Left renal cortex interstitium (tissue), 4 donors: ENCODE results near the gene AAGAB. TPM values are rescaled to one million over a fixed set of nuclear protein-coding genes. Genes with fewer than 3 reads are reported as not detected.

ENCODE experiments used
- DNase-seq, 4 donors: peaks; one replicate each; pipeline ENCODE4 v3.0.0-alpha.2; 2013; ENCODE audit warnings: low read depth in 4 of 4, low spot score in 2 of 4, missing footprints in 1 of 4
- polyA plus RNA-seq, 4 donors: library from polyadenylated mRNA; unstranded; fragments of 120-200 nt; gene quantifications; one replicate each; pipeline ENCODE4 v1.2.1, GENCODE V29; 2013; ENCODE audit not compliant: insufficient read length in 4 of 4

AAGAB gene
- polyA plus RNA-seq, 4 donors: 50.9 to 63.4 (median 54.0) TPM

DNA sequence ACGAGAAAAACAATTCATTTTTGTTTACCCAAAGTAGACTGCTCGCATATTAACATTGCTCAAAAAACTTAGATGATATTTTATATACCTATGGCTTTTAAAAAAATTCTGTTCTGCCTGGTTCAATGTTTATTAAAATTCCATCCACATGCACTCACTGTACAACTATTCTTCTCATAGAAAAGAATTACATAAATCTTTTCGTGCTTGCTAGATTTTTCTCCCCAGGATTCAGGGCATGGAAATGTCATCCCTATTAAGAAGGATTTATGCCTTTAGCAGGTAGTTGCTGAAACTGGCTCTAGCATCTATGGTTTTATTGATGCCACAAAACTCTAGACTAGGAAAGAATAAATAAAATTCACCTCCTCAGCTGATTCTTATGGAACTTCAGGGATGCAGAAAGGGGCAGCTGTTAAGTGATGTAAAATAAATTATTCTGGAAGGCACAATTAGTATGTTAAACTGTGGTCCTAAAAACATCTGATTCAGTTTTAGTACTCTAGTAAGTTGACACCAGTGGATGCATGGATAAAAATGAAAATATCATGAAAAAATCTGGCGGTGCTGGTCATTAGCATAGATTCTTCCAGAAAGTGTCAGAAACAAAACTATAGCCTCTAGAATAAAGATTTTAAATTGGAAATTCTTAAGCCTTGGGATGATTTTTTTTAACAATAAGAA, 41.6 kb downstream of the AAGAB start:
- no peak for DNase-seq

DNA sequence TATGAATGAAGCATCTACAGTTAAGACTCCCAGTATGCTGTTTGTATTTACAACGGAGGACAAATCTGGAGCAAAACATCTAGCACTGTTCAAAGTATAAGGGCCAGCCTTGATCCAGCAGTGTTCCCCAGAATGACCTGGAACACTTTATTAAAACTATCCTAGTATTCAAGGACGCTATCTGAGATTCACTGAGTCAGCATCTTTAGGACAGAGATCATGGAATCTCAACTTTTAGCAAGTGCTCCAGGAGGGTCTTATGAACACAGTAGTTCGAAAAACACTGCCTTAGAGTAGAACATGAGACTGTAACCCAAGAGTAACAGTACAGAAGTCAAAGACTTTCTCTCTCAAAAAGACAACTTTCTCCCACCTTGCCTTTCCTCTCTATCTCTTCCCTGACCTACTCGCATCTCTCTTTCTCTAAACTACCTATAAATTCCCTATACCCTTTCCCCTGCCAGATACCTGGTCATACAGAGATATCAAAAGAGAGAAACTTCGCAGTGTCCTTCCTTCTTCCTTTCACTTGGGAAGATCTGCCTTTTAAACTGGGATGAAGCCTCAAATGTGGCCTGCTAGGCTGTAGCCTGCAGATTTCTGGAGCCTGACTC, 43.8 kb downstream of the AAGAB start:
- DNase-seq: no peak

DNA sequence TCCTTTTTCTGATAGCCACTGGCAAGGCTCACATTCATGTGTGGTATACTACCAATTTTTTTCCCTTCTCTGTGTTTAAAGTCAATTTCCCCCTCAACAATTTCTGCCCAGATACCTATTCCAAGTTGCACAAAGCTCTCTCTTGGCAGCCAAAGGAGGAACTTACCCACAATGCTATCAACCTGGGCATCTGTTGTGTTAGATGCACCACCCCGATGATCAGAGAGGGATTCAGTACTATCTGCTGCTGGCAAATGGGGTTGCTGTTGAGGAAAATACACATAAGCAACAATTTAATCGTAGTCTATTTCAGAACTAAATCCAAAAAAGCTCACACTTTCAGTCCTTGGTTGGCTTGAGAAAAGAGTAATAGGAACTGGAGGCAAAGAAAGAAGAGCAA, 46.1 kb downstream of the AAGAB start:
- DNase-seq: no peak

DNA sequence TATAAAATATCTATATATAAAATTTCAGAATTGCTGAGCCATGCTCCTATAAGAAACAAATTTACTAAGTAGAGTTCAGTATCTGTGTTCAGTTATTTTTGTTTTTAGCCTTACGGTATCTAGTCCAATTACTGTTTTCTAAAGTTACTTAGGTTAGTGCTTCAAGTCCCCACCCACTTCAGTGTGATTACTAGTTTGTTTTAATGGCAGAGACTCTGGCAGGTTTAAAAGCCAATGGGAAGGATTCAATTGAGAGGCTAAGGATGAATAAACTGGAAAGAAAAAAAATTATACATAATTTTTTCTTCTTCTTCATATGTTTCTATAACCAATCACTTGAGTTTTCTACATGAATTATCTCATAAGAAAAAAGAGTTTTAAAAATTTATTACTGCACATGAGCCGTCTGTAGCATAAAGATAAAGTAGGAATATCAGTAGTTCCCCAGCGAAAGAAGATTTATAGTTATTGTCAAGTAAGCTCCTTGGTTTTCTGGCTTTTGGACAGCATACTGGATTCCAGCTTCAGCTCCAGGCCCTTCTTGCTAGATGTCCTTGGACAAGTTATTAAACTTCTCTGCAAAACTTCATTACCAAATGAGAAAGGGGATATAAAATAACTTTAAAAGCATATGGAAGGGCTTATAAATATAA, 46.8 kb downstream of the AAGAB start:
- no peak for DNase-seq

DNA sequence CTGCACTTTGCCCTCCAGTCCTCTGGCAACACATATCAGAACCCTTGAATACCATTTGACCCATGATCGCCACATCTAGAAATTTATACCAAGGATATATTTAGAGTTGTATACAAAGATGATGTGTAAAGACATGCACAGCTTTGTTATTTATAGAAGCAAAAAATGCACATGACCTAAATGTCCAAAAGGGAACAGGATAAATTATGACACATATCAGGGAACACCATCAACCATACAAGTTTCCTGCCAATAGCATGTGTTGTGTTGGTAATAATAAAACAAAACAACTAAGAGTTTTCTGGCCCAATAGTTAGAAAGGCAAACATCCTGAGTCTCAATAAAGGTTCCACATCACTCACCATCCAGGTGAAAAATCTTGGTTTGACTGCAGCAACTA, 51.5 kb downstream of the AAGAB start:
- DNase-seq: no peak

DNA sequence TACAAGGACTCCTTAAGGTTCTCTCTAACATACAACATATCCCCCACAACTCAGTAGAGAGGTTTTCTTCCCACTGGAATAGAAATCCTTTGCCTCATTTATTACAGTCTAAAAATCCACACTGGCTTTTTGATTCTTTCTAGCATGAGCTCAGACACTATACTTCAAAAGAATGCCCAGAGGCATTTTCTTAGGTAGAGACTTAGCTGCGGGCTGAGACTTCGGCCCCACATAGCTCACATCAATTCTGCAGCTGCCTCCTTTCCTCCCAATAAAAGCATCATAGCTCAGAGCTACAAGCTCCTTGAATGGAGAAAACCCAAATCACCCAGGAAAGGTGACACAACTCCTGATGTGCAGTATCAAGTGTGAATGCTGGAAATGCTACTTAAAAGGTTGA, 52.4 kb downstream of the AAGAB start:
- no peak for DNase-seq

DNA sequence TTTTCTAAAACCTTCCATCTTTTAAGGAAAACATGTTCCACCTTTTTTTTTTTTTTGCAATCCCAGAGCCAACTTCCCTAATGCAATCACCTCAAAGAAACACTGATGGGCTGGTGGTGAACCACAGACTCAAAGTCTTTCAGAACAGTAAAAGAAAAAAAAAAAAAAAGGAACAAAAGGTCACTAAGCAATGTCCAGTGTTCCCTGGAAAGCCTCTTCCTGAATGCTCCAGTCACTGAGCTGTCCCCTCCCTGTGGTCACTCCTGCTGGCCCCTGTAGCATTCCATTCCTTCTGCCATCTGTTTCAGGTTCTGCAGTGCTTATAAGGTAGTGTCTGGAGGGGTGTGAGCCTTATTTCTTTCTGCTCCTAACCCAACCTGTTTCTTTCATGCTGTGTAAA, 53.3 kb downstream of the AAGAB start:
- no peak for DNase-seq

DNA sequence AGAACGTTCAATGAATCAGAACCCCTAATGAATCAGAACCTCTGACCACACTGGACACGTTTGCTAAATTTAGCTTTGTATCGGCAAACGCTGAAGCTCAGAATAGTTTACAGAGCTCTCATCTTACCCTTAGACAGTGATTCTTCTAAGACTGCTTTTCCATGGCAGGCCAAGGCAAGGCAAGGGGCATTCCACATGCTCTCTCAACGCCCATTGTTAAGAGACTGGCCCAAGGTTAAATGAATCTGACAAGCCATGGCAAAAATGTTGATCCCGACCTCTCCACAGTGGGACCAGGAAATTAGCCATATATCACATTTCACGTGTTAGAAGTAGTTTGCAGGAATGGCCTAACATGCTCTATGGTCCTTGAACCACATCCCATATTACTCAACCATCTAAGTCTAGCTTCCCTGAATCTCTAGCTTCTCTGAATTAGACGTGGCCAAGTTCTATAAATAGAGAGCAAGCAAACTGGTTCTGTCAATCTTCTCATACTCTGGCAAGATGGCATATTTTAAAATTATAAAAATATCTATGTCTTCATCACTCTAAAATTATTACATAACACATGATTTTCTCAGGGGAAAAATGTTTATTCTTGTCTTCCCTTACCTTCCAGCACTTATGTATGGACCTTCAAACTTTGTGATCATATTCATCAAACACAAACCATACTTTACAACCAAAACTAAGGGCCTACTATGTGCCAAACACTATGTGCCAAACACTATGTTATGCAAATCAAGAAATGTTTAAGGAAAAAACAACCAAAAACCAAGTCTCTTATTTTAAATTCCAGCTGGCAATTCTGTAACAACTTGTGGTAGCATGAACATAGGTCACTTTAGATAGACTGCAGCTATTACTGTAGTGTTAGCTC, 54.3 kb downstream of the AAGAB start:
- DNase-seq: no peak

DNA sequence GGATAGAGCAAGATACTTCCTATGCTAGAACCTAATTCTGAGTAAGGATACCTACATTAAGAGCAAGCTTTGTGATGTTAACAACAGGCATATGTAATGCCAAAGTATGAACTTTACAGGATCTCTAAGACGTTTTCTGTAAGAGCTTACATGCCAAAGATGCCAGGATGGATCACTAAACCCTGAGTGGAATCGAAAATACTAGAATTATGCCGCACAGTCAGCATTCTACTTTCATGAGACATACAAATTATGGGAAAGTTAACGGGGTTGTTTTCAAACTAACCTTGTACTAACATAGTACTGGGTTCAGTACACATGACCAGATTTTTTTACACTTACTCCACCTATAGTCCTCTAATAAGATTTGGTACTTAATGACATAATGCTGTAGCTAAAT, 55.1 kb downstream of the AAGAB start:
- no peak for DNase-seq

DNA sequence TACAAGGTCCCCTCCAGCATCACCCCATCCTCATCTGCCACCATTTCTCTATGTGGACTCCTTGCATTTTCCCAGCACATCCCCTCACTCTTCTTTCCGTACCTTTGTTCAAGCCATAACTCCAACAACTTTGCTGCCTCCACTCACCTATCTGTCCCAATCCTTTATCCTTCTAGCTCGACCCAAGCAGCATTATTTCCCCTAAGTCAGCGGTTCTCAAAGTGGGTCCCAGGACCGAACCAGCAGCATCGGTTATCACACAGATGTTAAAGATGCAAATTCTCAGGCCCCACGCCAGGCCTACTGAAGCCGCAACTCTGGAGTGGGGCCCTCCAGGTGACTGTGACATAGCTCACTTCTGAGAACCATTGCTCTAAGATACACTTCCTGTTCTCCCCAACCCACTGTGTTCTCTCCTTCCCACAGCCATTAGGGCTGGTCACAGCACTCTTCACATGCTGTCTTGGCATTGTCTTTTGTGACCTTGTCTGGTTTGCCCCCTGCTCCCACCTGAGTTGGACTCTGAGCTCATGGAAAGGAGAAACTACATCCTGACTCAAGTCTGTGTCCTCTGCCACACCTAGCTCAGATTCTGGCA, 56.2 kb downstream of the AAGAB start:
- no peak for DNase-seq

DNA sequence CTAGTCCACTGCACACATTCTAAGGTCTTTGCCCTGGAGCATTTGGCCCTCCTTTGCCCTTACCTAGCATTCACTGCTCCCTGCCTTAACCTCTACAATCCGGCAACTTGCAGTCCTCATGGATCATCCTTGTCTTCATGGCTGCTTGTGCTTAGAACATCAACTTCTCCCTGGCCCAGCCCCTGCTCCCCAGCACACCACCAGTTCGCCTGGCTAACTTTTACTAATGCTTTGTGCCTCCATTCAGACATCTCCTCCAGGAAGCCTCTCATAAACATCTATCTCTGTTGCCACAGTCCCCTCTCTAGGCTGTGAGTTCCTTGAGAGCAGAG, 57.1 kb downstream of the AAGAB start:
- DNase-seq: no peak

DNA sequence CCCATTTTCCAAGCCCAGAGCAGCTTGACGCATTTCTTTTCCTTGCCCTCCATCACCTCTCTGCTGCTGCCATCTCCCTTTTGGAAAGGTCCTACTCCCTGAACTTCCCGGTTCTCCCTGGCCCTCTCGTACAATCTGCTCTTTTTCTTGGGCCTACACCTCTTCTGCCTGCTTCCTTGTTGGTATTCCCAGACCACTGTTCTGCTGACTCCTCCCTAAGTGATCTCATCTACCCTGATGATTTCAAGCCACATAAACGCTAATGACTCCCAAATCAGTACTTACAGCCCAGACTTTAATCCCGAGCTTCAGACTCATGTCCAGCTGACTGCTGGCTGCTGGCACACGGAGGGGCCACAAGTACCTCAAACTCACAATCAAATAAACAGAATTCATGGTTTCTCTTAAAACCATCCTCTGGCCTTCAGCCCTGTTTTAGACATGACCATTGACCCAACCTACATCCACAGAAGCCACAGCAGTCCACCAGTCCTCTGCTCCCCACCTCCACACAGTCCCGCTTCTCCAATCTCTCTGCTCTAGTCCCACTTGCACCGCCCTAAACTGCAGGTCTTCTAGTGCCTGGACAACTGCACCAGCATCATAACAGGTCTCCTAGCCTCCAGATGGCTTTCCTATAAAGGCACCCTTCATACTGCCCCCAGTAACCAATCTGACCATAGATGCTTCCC, 57.6 kb downstream of the AAGAB start:
- DNase-seq: no peak

DNA sequence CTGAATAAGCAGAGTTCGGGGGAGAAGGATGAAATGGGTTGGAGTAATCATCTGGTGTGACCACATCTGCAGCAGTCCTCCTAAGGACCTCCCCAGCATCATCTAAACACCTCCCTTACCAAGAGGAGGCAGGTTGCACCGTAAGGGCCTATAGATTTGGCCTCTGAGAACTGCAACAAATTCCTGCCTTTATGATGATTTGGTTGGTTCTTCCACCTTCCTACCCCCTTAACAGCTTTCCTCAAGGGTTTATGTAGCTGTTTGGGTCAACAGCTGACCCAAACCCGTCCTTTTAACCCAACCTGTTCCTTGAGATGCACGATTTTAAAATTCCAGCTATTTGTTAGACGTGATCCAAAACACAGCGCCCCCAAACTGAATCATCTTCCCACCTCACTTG, 58.2 kb downstream of the AAGAB start:
- DNase-seq: no peak

DNA sequence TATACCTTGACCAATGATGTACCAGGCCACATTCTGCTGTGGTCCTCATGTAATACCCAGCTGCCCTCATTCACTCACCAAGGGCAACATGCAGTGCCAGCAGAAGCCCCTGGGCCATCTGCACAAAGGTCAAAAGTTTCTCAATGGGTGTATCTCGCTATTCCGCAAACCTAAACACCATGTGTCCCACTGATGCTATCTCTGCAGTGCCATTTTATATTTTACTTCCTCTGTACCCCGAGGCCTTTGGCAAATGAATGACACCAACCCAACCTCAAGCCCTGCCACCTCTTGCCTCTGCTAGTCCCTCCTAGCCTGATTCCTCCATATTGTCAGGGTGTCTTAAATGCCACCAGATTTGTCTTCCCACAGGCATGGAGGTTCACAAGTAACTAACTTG, 59.2 kb downstream of the AAGAB start:
- DNase-seq: no peak

DNA sequence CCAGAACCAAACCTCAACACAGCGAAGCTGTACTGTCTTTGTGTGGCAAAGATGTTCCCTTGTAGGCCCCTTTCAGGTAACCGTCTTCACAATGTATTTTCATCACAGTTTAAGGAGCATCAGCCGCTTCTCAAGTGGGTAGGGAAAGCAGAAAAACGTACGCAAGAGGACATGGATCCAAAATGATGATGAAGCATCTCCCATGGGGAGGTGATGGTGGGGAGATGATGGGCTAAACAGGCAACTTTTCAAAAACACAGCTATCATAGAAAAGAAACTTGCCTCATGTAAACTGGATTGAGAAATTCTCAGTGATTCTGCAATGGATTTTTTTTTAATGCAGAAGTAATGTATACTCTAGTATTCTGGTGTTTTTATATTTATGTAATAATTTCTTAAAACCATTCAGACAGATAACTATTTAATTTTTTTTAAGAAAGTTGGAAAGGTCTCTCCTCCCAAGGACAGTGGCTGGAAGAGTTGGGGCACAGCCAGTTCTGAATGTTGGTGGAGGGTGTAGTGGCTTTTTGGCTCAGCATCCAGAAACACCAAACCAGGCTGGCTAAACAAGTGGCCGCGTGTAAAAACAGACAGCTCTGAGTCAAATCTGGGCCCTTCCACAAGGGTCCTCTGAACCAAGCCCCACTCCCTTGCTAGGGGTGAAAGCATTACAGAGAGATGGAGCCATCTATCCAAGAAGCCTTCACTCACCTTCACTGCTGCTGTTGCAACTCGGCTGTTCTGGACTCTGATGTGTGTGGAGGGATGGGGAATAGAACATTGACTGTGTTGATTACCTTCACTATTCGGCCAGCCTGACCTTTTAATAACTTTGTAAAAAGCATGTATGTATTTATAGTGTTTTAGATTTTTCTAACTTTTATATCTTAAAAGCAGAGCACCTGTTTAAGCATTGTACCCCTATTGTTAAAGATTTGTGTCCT, 60.0 kb downstream of the AAGAB start:
- DNase-seq: no peak

DNA sequence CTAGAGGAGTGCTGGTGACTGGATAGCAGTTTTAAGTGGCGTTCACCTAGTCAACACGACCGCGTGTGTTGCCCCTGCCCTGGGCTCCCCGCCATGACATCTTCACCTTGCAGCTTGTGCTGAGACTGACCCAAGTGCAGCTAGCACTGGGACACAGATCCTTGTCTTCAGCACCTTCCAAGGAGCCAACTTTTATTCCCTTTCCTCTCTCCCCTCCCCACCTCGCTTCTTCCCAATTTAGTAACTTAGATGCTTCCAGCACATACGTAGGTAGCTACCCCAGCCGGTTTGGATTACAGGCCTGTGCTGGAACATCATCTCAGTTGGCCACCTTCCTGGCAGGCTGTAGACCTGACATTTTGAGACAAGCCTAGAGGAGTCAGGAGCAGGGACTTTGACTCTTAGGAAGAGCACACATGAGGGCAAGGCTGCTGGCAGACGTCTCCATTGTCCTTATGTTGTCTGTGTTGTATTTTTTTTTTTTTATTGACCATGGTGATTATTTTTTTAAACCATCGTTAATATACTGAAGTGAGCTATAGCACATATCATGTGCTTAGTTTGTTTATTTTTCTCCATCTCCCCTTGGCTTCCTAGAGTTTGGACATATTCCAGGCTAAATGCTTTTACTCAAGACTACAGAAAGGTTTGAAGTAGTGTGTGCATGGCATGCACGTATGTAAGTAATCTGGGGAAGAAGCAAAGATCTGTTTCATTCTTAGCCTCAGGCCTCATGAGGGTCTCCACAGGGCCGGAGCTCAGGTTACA, 61.1 kb downstream of the AAGAB start:
- DNase-seq: no peak

DNA sequence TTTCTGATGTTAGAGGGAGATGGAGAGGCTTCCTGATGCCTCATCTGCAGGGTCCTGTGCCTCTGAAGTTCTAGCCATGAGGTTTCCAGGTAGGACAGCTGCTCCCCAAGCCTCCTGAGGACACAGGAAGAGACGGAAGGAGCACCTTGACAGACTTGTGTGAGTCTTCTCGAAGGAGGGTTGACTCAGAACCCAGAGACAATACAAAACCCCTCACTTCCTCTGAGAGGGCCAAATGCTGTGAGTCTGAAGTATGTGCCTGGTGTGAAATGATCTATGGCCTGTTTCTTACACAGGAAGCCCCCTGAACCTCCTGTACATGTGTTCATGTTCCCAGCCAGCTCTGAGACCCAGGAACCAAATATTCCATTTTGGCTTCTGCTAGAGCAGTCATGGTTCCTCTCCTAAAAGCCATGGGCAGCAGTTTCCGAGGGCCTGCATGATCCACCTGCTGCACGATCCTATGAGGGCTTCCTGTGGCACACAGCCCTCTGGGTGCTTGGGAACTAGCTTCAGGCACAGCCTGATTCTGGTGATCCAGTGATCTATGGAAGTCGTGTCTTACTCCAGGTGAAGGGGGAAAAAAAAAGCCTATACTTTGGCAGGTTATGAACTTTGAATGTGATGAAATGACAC, 62.2 kb downstream of the AAGAB start:
- DNase-seq: no peak

DNA sequence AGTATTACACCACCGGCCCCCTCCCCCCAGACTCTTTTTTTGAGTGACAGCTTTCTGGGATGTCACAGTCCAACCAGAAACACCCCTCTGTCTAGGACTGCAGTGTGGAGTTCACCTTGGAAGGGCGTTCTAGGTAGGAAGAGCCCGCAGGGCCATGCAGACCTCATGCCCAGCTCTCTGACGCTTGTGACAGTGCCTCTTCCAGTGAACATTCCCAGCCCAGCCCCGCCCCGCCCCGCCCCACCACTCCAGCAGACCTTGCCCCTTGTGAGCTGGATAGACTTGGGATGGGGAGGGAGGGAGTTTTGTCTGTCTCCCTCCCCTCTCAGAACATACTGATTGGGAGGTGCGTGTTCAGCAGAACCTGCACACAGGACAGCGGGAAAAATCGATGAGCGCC, 63.6 kb downstream of the AAGAB start:
- no peak for DNase-seq
